Cerebellar nuclear complex (tissue), 1 donor: ENCODE measurements around the gene MEIS2.
"Not testable (repeated sequence)": the region's sequence is repeated elsewhere in the genome, so short reads cannot be mapped to it uniquely, and the experiment has no call there.

Experiments used
- DNase-seq, 2 experiments: peaks; one replicate each; lab custom pipeline; 2025; lab: John Stamatoyannopoulos, UW

Gene MEIS2

DNA sequence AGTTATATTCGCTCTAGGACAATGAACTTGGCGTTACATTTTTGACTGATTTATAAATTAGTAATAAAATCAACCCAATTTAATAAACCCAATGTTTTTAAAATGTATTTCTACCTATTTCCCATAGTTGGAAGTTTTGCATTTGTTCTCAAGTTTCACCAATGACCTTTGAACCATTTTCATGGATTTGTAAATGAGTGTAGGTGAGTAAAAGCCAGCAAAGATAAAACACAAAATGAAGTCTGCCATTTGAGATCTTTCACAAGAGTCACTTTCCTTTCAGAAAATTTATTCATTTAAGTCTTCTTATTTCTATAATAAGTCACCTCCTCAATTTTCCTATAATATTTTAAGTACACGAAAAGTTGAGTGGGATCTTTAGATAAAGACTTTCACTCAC is 92.1 kb downstream of the MEIS2 start:
- no peak for DNase-seq

DNA sequence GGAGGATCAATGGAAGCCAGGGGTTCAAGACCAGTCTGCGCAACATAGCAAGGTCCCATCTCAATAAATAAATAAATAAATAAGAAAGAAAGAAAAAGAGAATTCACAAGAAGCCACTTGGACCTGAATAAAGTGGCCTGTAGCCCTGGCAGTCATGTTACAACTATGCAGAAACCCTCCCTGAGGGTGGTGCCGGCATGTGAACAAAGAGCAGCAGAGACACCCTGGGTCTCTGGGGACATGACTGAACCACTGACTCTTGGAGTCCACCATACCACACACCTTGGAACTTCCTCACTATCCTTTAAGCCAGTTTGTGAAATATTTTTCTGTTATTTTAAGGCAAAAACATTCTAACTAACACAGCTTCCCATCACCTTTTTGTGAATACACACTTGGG is 93.0 kb downstream of the MEIS2 start:
- no peak for DNase-seq

DNA sequence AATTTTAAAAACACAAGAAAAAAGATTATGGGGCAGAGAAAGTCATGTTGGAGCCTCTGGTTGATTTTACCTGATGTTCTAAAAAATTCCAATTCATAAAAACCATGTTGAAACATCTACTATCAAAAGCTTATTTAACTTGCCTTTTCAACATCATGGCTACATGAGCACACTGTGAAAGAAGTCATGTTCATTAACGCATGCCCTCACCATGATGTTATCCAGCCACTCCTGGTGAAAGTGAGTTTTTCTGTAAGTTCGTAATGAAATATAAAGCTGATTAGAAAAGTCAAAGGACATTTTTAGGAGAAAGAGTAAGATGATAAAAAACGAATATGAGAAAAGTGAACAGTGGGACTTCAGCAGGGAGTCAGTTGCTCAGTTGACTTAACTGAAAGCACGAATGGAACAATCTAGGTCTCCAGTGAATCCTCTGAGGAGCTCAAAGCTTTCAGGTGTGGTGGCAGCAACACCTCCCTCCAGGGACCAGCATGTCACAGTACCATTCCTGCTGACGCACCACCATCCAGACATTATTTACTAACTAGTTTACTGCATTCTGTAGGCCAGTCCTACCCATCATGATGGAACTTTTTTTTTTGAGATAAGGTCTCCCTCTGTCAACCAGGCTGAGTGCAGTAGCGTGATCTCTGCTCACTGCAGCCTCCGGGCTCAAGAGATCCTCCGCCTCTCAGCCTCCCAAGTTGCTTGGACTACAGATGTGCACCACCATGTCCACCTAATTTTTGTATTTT is 95.2 kb downstream of the MEIS2 start:
- DNase-seq, result no peak

DNA sequence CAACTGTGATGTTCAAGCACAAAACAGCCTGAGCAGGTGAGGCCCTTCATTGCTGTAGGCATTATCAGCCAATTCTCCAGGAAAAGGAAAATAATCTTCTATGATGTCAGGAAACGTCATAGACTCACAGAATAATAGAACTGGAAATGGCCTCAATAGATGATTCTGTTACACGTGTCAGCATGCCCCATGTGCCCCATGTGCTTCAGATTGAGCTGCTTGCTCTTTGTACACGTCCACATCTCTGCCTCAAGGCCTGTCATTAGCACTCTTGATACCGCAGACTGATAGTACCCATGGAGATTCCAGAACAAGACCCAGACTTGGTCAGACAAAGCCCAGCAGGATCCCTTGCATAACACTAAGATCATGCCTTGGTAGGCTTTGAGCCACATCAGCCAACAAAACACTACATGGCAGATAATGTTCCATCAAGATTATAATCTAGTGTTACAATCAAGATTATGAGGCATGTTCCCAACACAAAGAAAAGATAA is 95.9 kb downstream of the MEIS2 start:
- no peak for DNase-seq

DNA sequence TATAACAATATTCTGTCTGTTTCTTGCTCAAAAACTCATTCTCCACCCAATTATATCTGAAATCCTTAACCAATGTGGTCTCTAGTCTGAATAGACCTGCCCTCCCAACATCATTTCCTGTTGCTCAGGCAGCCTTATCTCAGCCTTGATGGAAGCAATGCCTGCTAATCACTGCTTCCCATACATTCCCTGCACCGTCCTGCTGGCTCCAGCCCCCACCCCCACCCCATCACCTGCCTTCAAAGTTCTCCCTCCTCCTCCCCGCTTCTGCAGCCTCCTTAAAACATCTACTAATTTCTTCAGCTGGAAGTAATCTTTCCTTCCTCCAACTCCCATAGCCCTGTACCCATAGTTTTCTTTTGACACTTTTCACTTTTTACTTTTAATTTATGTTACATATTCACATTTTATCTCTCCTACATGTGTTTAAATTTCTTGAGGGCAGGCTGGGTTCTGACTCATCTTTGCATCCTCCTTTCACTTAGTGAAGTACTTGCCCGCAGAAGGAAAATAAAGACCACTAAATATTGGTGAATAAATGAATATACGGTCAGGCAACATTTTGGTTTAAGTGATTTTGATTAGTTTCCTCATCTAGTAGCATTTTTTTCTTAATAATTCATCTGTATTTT is 98.2 kb downstream of the MEIS2 start:
- DNase-seq, result no peak

DNA sequence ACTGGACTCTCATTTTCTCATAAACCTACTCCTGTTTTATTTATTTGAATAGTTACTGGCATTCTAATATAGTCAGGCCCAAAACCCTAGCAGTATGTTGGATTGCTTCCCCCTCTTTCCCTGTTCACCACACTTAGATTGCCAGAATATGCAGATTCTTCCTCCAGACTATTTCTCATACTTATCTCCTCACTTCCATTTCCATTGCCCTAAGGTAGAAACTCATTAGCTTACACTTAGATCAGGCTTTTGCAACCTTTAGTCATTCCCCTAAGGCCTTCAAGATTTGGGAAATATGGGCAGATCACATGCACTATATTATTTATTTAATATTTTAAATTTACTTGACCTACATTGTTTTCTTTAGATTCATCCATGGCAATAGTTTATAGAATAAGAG is 98.9 kb downstream of the MEIS2 start:
- no peak for DNase-seq

DNA sequence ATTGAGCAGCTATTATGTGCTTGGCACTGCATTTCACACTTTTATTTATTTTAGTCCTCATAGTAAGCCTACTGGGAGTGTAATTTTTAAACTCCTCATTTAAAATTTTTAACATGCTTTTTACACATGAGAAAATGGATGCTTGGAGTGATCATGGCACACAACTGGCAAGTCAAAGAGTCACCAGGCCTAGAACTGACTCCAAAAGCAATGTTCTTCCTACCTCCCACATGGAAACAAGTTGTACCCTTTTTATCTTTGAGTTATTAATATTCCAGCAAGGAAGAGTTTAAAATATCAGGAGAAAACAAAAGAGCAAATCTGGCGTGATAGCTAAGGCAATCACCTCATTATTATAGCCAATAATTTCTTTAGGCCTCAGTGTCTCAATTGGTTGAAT is 100.6 kb downstream of the MEIS2 start:
- DNase-seq, result no peak

DNA sequence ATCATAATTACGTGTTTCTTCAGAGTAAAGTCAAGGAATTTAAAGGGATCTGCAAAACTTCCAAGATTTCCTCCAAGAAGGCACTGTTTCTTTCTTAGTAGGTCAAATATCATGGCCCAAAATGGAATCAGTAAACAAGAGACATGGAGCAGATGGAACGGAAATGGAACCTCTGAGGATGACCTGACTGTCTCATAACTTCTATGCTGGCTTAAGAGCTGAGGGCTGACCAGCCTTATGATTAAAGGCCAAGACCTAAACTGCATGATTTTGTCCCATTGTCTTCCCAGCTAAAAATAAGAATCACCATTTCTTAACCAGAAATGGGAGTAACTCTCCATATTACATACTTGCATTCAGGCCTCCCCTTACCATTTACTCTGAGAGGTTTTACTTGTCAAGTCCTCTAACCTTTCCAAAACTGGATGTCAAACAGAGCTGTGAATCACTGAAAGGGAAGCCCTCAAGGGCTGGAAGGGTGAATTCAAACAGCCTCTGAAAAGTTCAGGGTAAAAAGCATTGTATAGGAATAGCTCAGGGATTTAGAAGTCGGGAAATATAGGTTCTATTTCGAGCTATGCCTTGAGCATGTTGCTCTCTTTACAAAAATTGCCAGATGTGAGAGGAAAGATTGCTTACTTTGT is 103.7 kb downstream of the MEIS2 start:
- DNase-seq, result no peak

DNA sequence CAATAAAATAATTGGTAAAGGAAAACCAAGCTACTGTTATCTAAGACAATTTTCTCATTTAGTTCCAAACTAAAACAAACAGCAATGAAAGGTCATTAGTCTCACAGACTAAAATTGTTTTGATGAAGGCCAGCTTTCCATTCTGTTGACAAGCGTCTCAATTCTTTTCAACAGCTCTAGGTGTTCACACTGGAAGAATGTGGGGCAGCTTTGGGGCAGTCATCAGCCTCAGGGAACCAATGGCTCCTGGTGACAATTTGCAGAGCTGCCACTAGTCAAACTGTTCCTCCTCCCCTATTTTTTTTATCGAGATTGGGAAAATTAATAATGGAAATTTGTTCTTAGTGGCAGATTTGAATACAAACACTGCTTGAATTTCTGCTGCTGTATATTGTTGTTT is 104.2 kb downstream of the MEIS2 start:
- no peak for DNase-seq

DNA sequence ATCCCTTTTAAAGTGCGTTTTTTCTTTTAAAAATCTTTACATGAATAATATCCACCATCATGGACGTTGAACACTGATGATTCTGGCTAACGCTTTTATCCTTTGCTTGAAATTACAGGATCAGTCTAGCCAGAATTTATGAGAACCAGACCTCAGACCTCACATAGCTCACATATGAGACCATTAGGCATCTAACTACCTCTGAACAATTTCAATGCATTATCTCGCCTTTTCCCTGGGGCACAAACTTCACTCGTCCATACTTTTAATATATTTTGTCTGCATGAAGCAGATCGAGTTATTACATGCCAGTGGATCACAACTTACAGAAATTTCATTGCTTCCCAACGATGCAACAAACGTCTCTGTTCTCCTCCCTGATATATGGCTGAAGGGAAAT is 105.6 kb downstream of the MEIS2 start:
- DNase-seq, result no peak

DNA sequence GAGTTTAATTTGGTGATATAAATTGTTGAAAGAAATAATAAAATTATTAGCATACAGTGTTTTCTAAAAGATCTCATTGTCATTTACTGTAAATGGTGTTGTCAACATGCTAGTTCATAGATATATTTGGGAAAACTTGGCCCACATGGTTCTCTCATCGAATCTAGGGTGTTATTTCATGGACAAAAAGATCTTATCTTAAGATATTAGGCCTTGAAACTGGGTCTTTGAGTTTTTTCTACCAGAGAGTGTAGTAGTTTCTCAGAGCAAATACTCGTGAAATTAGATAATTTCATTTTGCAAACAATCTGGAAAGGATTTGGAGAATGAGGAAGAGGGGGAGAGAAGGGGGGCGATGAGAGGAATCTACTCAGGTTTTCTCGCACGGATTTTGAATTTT is 107.9 kb downstream of the MEIS2 start:
- DNase-seq, result no peak

DNA sequence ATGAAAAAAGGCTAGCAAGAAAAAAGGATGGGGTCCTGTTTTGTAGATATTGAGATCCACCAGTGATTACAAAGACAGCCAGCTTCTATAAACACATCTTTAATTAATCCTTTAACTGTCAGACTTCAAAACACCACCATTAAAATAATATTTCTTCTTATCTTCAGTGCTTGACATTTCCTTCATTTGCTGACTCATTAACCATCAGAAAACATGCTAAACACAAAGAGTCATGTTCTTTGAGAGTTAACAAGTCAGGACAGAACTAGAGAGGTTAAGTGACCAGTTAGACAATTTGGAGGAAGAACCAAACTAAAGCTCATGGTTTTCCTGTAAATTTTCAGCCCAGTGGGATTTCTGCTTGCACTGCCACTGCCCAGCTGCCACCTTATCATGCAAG is 111.4 kb downstream of the MEIS2 start:
- DNase-seq, result no peak

DNA sequence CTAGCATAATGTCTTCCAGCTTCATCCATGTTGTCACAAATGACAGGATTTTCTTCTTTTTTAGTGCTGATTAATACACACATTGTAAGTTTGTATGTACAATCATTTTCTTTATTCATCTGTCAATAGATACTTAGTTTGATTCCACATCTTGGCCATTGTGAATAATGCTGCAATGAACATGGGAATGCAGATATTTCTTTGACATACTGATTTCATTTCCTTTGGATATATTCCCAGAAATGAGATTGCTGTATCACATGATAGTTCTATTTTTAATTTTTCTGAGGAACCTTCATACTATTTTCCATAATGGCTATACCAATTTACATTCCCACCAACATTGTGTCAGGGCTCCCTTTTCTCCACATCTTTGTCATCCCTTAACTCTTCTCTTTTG is 117.9 kb downstream of the MEIS2 start:
- DNase-seq, result no peak

DNA sequence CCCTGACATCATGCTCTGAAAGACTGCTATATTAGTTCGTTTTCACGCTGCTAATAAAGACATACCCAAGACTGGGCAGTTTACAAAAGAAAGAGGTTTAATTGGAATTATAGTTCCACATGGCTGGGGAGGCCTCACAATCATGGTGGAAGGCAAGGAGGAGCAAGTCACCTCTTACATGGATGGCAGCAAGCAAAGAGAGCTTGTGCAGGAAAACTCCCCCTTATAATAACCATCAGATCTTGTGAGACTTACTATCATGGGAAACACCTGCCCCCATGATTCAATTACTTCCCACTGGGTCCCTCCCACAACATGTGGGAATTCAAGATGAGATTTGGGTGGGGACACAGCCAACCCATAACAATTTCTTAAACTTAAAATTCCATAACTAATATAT is 120.1 kb downstream of the MEIS2 start:
- DNase-seq, result not testable (repeated sequence)

DNA sequence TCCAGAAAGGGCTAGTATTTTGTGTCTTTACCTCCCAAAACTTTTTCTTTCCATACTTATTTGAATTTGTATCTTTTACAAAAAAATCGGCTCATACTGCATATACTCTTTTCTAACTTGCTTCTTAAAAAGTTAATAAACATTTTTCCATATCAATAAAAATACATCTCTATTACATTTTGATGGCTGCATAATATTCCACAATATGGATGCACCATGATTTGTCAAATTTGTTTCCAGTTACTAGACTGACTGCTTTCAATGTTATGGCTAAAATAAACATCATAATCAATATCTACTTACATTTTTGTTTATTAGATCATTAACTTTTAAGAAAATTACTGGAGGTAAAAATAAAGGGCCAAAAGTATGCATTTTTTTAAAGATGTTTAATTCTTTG is 121.7 kb downstream of the MEIS2 start:
- DNase-seq, result no peak

DNA sequence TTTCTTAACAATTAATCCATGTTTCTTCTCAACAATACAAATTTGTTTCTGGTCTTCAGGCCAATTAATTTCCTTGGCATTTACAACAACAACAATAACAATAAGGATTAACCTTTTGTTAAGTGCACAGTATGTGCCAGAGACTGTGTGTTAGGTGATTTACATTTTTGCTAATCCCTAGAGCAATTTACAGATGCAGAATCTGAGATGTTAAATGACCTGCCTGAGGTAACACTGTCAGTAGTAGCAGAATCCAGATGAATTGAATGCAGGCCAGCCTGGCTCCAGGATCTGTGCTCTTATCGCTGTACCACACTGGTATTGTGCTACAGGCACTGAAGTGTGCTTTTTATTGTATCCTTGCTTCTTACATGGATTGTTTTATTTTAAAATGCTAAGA is 122.2 kb downstream of the MEIS2 start:
- DNase-seq, result no peak

DNA sequence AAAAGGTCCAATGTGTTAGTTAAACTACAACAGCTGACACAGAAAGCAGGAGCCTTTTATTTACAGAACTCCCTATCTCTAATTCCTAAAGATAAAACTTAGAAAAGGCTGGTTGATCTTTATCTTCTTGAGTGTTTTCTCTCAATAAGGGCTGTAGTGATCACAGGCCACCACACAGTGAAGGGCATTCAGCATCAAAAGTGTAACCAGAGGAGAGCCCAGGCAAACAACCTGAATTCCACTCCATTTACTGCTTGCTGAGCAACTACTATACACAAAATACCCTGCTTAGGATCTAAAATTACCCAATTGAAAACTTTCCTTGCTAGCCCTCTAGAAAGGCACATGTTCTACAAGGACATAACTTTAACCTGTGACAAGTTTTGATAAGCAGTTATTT is 122.7 kb downstream of the MEIS2 start:
- DNase-seq, result no peak

DNA sequence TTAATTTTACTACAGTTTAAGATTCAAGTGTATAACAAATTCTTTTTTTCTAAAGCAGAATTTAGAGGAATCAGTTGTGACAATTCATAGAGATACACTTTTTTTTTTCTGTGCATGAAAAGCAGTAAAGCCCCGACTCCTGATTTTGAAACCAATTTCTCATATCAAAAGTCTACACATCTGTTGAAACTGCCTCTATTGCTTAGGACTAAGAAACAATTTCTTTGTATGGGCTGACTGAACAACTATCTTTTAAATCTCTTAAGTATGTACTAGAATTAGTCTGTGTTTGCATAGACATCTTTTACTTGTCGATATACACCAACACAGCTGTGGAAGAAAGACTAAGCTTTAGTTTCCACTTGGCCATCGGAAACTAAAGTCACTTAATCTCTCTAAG is 127.6 kb downstream of the MEIS2 start:
- no peak for DNase-seq

DNA sequence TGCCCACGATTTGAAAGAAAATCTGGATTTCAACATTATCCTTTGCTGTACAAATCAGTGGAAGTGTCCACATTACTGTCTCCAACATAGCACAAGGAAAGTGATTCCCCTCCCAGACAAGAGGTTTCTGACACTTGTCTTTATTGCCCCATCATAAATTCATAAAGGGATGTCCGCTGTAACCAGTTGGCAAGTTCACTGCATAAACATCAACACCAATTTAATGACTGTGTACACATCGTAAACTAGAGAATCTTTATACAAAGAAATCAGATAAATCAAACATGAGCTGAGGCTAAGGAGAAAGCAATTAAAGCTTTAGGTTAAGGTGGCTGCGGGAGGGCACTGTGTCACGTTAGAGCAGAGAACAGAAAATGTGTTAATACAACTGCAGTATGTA is 129.8 kb downstream of the MEIS2 start:
- no peak for DNase-seq

DNA sequence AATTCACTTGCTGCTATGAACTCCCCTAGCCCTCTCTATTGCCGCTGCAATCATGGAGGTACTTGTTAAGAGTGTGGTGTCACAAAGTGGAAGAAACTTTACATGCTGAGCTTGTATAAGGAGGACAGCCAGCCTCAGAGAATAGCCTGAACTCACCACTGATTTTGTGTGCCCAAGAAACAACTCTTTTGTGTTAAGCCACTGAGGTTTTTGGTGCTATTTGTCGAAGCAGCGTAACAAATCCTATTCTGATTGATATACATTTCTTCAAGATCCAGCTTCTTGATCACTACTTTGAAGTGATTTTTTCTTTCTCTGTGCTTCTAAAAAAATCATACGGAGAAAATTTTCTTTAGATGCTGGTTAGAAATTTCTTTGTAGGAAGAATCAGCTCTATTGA is 132.4 kb downstream of the MEIS2 start:
- DNase-seq, result no peak

DNA sequence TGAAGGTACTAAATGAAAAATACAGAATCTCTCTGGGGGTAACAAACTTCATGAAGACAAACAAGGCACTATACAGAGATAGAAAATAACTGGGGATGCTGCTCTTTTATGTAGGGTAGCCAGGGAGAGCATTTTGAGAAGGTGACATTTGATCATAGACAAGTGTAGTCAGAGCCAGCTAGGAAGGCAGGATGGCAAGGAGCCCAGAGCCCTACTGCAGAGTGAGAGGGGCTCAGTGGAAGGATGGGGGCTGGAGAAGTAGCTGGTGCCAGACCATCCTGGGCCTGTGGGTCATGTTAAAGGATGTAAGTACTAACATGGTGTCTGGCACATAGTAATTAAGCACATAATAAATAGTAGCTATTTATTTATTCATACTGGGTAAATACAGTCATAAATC is 133.6 kb downstream of the MEIS2 start:
- DNase-seq, result no peak

DNA sequence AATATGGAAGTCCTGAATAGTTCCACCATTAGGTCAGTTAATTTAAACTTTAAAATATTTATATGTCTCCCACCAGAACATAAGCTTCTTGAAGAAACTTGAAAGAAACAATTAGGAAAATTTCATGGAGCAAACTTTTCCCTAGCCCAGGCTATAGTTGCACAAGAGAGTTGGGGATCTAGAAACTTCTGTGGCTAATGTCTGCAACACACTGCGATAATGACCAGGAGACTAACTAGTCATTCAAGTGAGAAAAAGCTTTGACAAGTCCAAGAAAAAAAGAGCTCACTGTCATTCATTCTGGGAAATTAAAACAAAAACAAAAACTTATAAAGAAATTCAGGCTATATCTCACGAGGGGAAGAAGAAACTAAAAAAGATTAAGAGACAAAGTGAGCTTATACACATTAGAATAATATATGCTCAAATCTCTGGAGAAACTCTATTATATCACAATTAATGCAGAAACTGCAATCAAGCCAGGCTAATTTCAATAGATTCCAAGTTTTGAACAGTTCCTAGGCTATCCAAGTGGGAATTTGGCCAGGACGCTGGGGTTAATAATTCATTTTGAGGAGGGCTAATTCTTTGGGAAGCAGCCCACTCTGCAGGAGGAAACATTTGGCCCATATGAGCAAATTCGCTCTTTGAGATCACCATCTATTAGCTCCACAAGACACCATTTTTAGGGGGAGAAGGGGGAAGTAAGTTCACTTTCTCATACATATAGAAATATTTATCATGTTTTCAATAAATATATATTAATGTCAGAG is 134.6 kb downstream of the MEIS2 start:
- no peak for DNase-seq

DNA sequence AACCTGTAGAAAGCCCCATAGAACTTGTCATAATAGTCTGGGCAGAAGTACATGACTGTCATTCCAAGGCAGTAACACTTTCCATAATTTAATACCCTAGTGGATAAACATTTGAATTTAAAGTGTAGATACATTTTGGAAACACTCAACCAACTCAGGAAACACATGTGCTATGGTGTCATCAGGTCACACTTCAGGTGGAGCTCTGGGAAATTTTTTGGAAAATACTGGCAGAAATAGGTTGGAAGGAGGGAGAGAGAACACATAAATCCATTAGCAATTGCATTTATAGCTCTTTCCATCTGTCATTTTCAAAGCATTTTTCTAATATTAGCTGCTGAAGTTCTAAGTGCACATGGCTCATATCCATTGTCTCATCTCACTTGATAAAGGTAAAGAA is 135.7 kb downstream of the MEIS2 start:
- DNase-seq, result no peak
